Gastrocnemius medialis (tissue), 4 donors: ENCODE results near the gene PYY. TPM values are rescaled to one million over a fixed set of nuclear protein-coding genes. Genes with fewer than 3 reads are reported as not detected.
A peak's percentile ranks its signal among the peaks of the same experiment; 100 is the strongest.

Experiments
- ATAC-seq, 2 donors: fragments of 150-250 bp; one replicate each; pipeline ENCODE4 v1.9.1; 2016
- DNase-seq, 2 donors: peaks; one replicate each; pipeline ENCODE4 v3.0.0-alpha.2; 2019
- H3K27ac ChIP-seq, 4 donors: fragments of 200-600 bp; sonication (generic); 1 replicate in 1 of 4; 2 replicates in 3 of 4; pipeline ENCODE4 v1.5.1; 2016 to 2018; ENCODE audit warnings: mild to moderate bottlenecking in 2 of 4, moderate library complexity in 1 of 4
- H3K27me3 ChIP-seq, 3 donors: fragments of 200-600 bp; sonication (generic) in 2 of 3; 1 replicate in 1 of 3; 2 replicates in 2 of 3; pipeline versions ENCODE4 v1.5.1 to v1.6.0; 2016 to 2019; ENCODE audit warnings: mild to moderate bottlenecking in 1 of 3, moderate library complexity in 1 of 3
- H3K36me3 ChIP-seq, 2 donors: fragments of 200-600 bp; sonication (generic) in 1 of 2; one replicate each; pipeline ENCODE4 v1.5.1; 2017 to 2018
- H3K4me1 ChIP-seq, 2 donors: fragments of 200-600 bp; sonication (generic) in 1 of 2; one replicate each; pipeline ENCODE4 v1.5.1; 2016 to 2017; ENCODE audit warnings: mild to moderate bottlenecking in 2 of 2
- H3K4me3 ChIP-seq, 4 donors: fragments of 200-600 bp; sonication (generic) in 3 of 4; 1 replicate in 1 of 4; 2 replicates in 3 of 4; pipeline ENCODE4 v1.5.1; 2016 to 2019; ENCODE audit warnings: mild to moderate bottlenecking in 2 of 4
- H3K9me3 ChIP-seq, 3 donors: fragments of 200-600 bp; sonication (generic) in 2 of 3; 1 replicate in 1 of 3; 2 replicates in 2 of 3; pipeline ENCODE4 v1.5.1; 2016 to 2019
- POLR2A ChIP-seq, 2 donors: fragments of 450-650 bp; IDR thresholded peaks; one replicate each; pipeline ENCODE4 v1.6.1; 2017; ENCODE audit warnings: antibody characterized with exemption in 2 of 2, mild to moderate bottlenecking in 2 of 2, moderate library complexity in 2 of 2
- in situ Hi-C, 4 donors: fragments of 200-750 bp; cut with MboI; loops; one replicate each; pipeline versions ENCODE4 v1.15.0 to v1.8.0; 2017; ENCODE audit warnings: low sequenced_read_pairs in 4 of 4
- intact Hi-C: fragments of 100-400 bp; cut with DNase I; formaldehyde crosslinking; loops from one replicate; pipeline ENCODE4 v1.15.1; 2023; ENCODE audit warnings: low total_unique reads
- total RNA-seq, 4 donors: library from RNA; depleted of rRNA; stranded (reverse); fragments of >200 nt; gene quantifications; one replicate each; pipeline versions ENCODE4 v1.1.0 to v1.2.3, GENCODE V29; 2016
- TF ChIP-seq, protein P1 (sequence below), 5 experiments: fragments of 450-650 bp in 3 of 5; fragments of 200-600 bp in 2 of 5; sonication (generic) in 2 of 5; IDR thresholded peaks in 4 of 5; conservative IDR thresholded peaks in 1 of 5; 1 replicate in 4 of 5; 2 replicates in 1 of 5; pipeline ENCODE4 v1.5.1; 2016 to 2019; ENCODE audit warnings: antibody characterized with exemption in 5 of 5, mild to moderate bottlenecking in 3 of 5, moderate library complexity in 3 of 5

PYY gene
- total RNA-seq, 4 donors from 2014 or later: not detected

DNA sequence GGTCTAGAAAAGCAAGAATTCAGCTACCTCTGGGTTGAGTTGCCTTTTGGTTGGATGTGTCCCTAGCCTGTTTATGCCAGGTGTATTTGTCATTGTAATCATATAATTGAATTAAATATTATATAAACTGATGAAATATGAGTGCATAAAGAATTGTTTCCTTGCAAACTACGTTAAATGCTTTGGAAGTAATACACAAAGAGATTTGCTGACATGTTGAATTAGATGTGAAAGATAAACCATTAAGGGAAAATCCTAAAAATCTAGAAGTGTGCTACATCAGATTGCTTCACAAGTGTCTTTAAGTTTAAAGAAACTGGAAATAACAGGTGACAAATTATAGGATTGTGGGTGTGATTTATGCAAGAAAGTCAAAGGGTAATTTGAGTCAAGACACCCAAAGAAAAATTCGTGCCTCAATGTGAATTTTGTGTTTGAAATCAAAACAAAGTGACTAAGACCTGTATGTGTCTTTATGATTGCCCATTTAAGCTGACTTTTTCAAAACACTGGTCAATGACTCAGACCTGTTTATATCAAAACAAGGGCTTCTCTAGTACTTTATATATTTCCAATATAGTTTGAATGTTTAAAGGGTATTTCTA is 5.1 kb upstream of the PYY start:
- Histone ChIP-seq H3K4me1 (no peaks in the 10 kb centered on the region), H3K9me3 (no peaks in the 10 kb centered on the region), H3K36me3 (no peaks in the 10 kb centered on the region), H3K4me3 (no peak overlapping the region), H3K27me3 (peaks cover 4 to 14% (median 4%) of the 10 kb centered on the region in 3 donors), H3K27ac (no peak overlapping the region)
- in situ Hi-C loops: no loop called here
- intact Hi-C loops: no loop called here
- no peak for TF ChIP-seq POLR2A (IDR thresholded peaks at IDR 0.05)
- ATAC-seq (no peak), DNase-seq (no peak)

DNA sequence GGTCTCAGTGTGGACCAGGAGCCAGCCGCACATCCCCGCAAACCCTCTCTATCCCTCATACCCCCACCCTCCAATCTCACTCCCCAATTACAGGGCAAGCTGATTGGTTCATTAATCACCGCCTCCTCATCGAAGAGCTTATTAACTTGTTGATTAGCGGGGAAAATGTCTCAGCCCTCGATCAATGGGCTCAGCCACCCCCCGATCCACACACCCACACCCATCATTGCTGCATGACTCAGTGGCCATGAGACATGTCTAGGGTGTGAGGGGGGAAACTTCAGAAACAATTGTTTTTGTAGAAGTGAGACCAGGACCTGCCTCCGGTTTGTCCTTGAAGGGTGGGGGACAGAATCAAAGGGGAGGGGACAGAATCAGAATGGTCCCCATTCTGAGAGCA is 2.5 kb upstream of the PYY start:
- intact Hi-C loops (no loop called here), in situ Hi-C loops (no loop called here)
- TF ChIP-seq, protein P1, sequence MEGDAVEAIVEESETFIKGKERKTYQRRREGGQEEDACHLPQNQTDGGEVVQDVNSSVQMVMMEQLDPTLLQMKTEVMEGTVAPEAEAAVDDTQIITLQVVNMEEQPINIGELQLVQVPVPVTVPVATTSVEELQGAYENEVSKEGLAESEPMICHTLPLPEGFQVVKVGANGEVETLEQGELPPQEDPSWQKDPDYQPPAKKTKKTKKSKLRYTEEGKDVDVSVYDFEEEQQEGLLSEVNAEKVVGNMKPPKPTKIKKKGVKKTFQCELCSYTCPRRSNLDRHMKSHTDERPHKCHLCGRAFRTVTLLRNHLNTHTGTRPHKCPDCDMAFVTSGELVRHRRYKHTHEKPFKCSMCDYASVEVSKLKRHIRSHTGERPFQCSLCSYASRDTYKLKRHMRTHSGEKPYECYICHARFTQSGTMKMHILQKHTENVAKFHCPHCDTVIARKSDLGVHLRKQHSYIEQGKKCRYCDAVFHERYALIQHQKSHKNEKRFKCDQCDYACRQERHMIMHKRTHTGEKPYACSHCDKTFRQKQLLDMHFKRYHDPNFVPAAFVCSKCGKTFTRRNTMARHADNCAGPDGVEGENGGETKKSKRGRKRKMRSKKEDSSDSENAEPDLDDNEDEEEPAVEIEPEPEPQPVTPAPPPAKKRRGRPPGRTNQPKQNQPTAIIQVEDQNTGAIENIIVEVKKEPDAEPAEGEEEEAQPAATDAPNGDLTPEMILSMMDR (IDR thresholded peaks at IDR 0.05 in 4 of 5, conservative IDR thresholded peaks at IDR 0.05 in 1 of 5): no peak
- no peak for TF ChIP-seq POLR2A (IDR thresholded peaks at IDR 0.05)
- Histone ChIP-seq H3K4me3 (no peak overlapping the region), H3K9me3 (no peaks in the 10 kb centered on the region), H3K36me3 (no peaks in the 10 kb centered on the region), H3K27me3 (peaks cover 28 to 40% (median 30%) of the 10 kb centered on the region in 3 donors), H3K27ac (no peak overlapping the region), H3K4me1 (peaks cover 0 to 7% of the 10 kb centered on the region in 2 donors)
- ATAC-seq (no peak), DNase-seq (no peak)

DNA sequence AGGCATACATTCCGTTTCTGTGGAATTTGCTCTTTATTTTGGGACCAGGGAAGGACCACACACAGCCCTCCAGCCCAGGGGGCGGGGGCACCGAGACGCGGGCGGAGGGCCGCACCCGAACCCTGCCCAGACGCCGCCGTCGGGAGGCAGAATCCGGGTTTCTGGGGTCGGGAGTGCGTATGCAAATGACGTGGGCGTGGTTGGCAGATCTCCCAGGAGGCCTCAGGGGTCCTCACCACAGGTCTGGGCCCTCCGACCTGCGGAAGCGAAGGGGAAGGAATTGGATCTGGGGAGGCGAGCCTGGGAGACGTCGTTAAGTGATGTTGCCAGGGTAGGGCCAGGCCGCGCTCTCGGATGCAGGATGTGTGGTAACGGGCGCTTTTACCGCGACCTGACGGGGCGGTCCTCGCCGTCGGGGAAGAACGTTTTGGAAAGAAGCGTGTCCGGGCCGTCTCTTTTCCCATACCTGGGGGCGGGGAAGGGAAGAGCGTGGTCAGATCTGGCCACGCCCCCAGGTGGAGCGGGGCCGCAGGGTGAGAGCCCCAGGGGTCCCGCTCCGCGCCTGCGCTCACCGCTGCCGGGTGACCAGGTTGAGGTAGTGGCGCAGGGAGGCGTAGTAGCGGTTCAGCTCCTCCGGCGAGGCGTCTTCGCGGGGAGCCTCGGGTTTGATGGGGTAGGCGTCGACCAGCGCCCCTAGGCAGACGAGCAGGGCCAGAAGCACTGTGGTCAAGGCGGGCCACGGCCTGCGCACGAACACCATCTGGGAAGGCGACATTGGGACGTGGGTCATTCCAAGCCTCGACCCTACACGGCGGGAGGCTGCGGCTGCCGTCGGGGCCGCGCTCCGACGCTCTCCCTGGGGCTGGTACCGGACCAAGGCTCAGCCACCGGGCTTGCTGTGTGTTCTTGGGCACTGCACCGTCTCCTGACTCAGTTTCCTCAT is 745 bp downstream of the PYY start:
- peaks cover 35 to 56% (median 38%) of the 10 kb centered on the region in 3 donors for H3K27me3 ChIP-seq
- no peaks in the 10 kb centered on the region for H3K36me3 ChIP-seq
- in situ Hi-C loops (no loop called here), intact Hi-C loops (no loop called here)
- no peak overlapping the region for H3K27ac ChIP-seq
- DNase-seq (no peak), ATAC-seq (no peak)
- TF ChIP-seq POLR2A (IDR thresholded peaks at IDR 0.05): no peak
- TF ChIP-seq, protein P1 (IDR thresholded peaks at IDR 0.05 in 4 of 5, conservative IDR thresholded peaks at IDR 0.05 in 1 of 5): no peak
- H3K9me3 ChIP-seq: no peaks in the 10 kb centered on the region
- H3K4me1 ChIP-seq: peaks cover 0 to 7% of the 10 kb centered on the region in 2 donors
- peak overlapping the region in 1 of 4 donors; percentile 10 for H3K4me3 ChIP-seq

- TF ChIP-seq, protein P1 (IDR thresholded peaks at IDR 0.05 in 4 of 5, conservative IDR thresholded peaks at IDR 0.05 in 1 of 5): no peak
- TF ChIP-seq POLR2A (IDR thresholded peaks at IDR 0.05): no peak
- no peak for DNase-seq
- Histone ChIP-seq H3K9me3 (no peaks in the 10 kb centered on the region), H3K36me3 (no peaks in the 10 kb centered on the region), H3K4me1 (peaks cover 0 to 7% of the 10 kb centered on the region in 2 donors), H3K27me3 (peaks cover 35 to 56% (median 38%) of the 10 kb centered on the region in 3 donors), H3K27ac (no peak overlapping the region), H3K4me3 (peak overlapping the region in 1 of 4 donors; percentile 10)
- no peak for ATAC-seq
- in situ Hi-C loops (no loop called here), intact Hi-C loops (no loop called here)
Observed at GRCh38 chr17:43952351-43952723, 1.4 kb downstream of the PYY start.

- Histone ChIP-seq H3K36me3 (no peaks in the 10 kb centered on the region), H3K27me3 (peaks cover 35 to 56% (median 38%) of the 10 kb centered on the region in 3 donors), H3K4me3 (no peak overlapping the region), H3K9me3 (no peaks in the 10 kb centered on the region), H3K4me1 (peaks cover 0 to 7% of the 10 kb centered on the region in 2 donors), H3K27ac (no peak overlapping the region)
- no peak for DNase-seq
- ATAC-seq: no peak
- in situ Hi-C loops (no loop called here), intact Hi-C loops (no loop called here)
- TF ChIP-seq, protein P1 (IDR thresholded peaks at IDR 0.05 in 4 of 5, conservative IDR thresholded peaks at IDR 0.05 in 1 of 5): no peak
- no peak for TF ChIP-seq POLR2A (IDR thresholded peaks at IDR 0.05)
Observed at GRCh38 chr17:43951750-43952149, 2.0 kb downstream of the PYY start.
